Stimulated activated naive B cell treated with anti-CD40 and anti-IgM and Interleukin-4, amounts not matched to agents 10 μg/mL and 1 μg/mL and 100 μg/mL, for 72 hours (primary cell): ENCODE data around the gene VEGFD.

Source experiments
- ATAC-seq, 2 donors: fragments of 150-1000 bp; cut with Tn5 transposase; replicated peaks; 2 replicates each; pipeline ENCODE4 v1.10.0; 2021; ENCODE audit warnings: moderate library complexity in 1 of 2
- DNase-seq: peaks from one replicate; pipeline ENCODE4 v3.0.0; 2021
- H3K27ac Mint-ChIP-seq: one replicate; pipeline ENCODE4 v1.8.0; 2022; ENCODE audit warnings: mild to moderate bottlenecking, mixed read lengths
- H3K27me3 Mint-ChIP-seq, 2 donors: one replicate each; pipeline ENCODE4 v1.8.0; 2022; ENCODE audit warnings: mixed read lengths in 2 of 2
- H3K36me3 Mint-ChIP-seq, 2 donors: one replicate each; pipeline ENCODE4 v1.8.0; 2022; ENCODE audit warnings: mixed read lengths in 2 of 2, mild to moderate bottlenecking in 1 of 2
- H3K4me1 Mint-ChIP-seq, 2 donors: one replicate each; pipeline ENCODE4 v1.8.0; 2022; ENCODE audit warnings: mixed read lengths in 2 of 2, mild to moderate bottlenecking in 1 of 2
- H3K4me3 Mint-ChIP-seq, 2 donors: one replicate each; pipeline ENCODE4 v1.8.0; 2022; ENCODE audit warnings: mild to moderate bottlenecking in 2 of 2, mixed read lengths in 2 of 2, moderate library complexity in 1 of 2
- H3K9me3 Mint-ChIP-seq, 2 donors: one replicate each; pipeline ENCODE4 v1.8.0; 2022; ENCODE audit warnings: mixed read lengths in 2 of 2, mild to moderate bottlenecking in 1 of 2

The VEGFD gene

GRCh38 chrX:15384304-15384703 lies at the start of gene VEGFD:
Gene VEGFD, minus strand, starts transcription at chrX:15384413. Its CDS starts 467 bp downstream, at chrX:15383946.
- Mint-ChIP-seq H3K4me1 (no peaks in the 10 kb centered on the region), H3K4me3 (no peak within 1 kb of the TSS), H3K36me3 (no peaks in the 10 kb centered on the region), H3K27ac (no peak within 1 kb of the TSS), H3K27me3 (peaks cover 0 to 27% of the 10 kb centered on the region in 2 donors), H3K9me3 (no peaks in the 10 kb centered on the region)
- no peak for DNase-seq
- ATAC-seq: no peak

GRCh38 chrX:15430584-15430983 lies 46.4 kb upstream of the VEGFD start:
- peaks cover 1 to 9% of the 10 kb centered on the region in 2 donors for H3K9me3 Mint-ChIP-seq
- no peaks in the 10 kb centered on the region for H3K4me1 Mint-ChIP-seq
- no peak overlapping the region for H3K4me3 Mint-ChIP-seq
- ATAC-seq: no peak
- H3K27me3 Mint-ChIP-seq: peaks cover 31 to 32% of the 10 kb centered on the region in 2 donors
- no peak overlapping the region for H3K27ac Mint-ChIP-seq
- H3K36me3 Mint-ChIP-seq: no peaks in the 10 kb centered on the region
- no peak for DNase-seq

GRCh38 chrX:15430076-15430475 lies 45.9 kb upstream of the VEGFD start:
- Mint-ChIP-seq H3K27me3 (peaks cover 31 to 32% of the 10 kb centered on the region in 2 donors), H3K9me3 (peaks cover 1 to 9% of the 10 kb centered on the region in 2 donors), H3K4me1 (no peaks in the 10 kb centered on the region), H3K27ac (no peak overlapping the region), H3K36me3 (no peaks in the 10 kb centered on the region), H3K4me3 (no peak overlapping the region)
- ATAC-seq (no peak), DNase-seq (no peak)

- H3K27me3 Mint-ChIP-seq: peaks cover 0 to 12% of the 10 kb centered on the region in 2 donors
- H3K27ac Mint-ChIP-seq: no peak overlapping the region
- peaks cover 0 to 3% of the 10 kb centered on the region in 2 donors for H3K36me3 Mint-ChIP-seq
- DNase-seq: no peak
- ATAC-seq: no peak
- no peaks in the 10 kb centered on the region for H3K4me1 Mint-ChIP-seq
- no peaks in the 10 kb centered on the region for H3K9me3 Mint-ChIP-seq
- H3K4me3 Mint-ChIP-seq: no peak overlapping the region
Measured at GRCh38 chrX:15425024-15425423, 40.8 kb upstream of the VEGFD start.

GRCh38 chrX:15418707-15419181 lies 34.5 kb upstream of the VEGFD start:
- Mint-ChIP-seq H3K27me3 (peaks cover 0 to 11% of the 10 kb centered on the region in 2 donors), H3K9me3 (peaks cover 0 to 3% of the 10 kb centered on the region in 2 donors), H3K4me3 (no peak overlapping the region), H3K36me3 (peaks cover 0 to 3% of the 10 kb centered on the region in 2 donors), H3K27ac (no peak overlapping the region), H3K4me1 (no peaks in the 10 kb centered on the region)
- DNase-seq: no peak
- no peak for ATAC-seq

GRCh38 chrX:15418041-15418706 lies 34.0 kb upstream of the VEGFD start:
- no peak for ATAC-seq
- no peak for DNase-seq
- Mint-ChIP-seq H3K27ac (no peak overlapping the region), H3K27me3 (peaks cover 0 to 13% of the 10 kb centered on the region in 2 donors), H3K9me3 (peaks cover 0 to 3% of the 10 kb centered on the region in 2 donors), H3K36me3 (no peaks in the 10 kb centered on the region), H3K4me1 (no peaks in the 10 kb centered on the region), H3K4me3 (no peak overlapping the region)

GRCh38 chrX:15416133-15416993 lies 32.1 kb upstream of the VEGFD start:
- no peak for DNase-seq
- Mint-ChIP-seq H3K27ac (no peak overlapping the region), H3K27me3 (peaks cover 6 to 18% of the 10 kb centered on the region in 2 donors), H3K9me3 (peaks cover 0 to 3% of the 10 kb centered on the region in 2 donors), H3K4me1 (no peaks in the 10 kb centered on the region), H3K36me3 (no peaks in the 10 kb centered on the region), H3K4me3 (no peak overlapping the region)
- no peak for ATAC-seq

- ATAC-seq (no peak), DNase-seq (no peak)
- Mint-ChIP-seq H3K4me3 (no peak overlapping the region), H3K27me3 (peaks cover 6 to 25% of the 10 kb centered on the region in 2 donors), H3K36me3 (peaks cover 0 to 2% of the 10 kb centered on the region in 2 donors), H3K4me1 (no peaks in the 10 kb centered on the region), H3K27ac (no peak overlapping the region), H3K9me3 (peaks cover 0 to 3% of the 10 kb centered on the region in 2 donors)
Measured at GRCh38 chrX:15413101-15413500, 28.9 kb upstream of the VEGFD start.

- peaks cover 6 to 25% of the 10 kb centered on the region in 2 donors for H3K27me3 Mint-ChIP-seq
- DNase-seq: no peak
- no peak for ATAC-seq
- no peaks in the 10 kb centered on the region for H3K9me3 Mint-ChIP-seq
- H3K4me1 Mint-ChIP-seq: no peaks in the 10 kb centered on the region
- H3K4me3 Mint-ChIP-seq: no peak overlapping the region
- no peak overlapping the region for H3K27ac Mint-ChIP-seq
- peaks cover 0 to 2% of the 10 kb centered on the region in 2 donors for H3K36me3 Mint-ChIP-seq
Measured at GRCh38 chrX:15410947-15411346, 26.7 kb upstream of the VEGFD start.

- no peak overlapping the region for H3K4me3 Mint-ChIP-seq
- no peaks in the 10 kb centered on the region for H3K4me1 Mint-ChIP-seq
- ATAC-seq: no peak
Measured at GRCh38 chrX:15410430-15410829, 26.2 kb upstream of the VEGFD start.

GRCh38 chrX:15405846-15406245 lies 21.6 kb upstream of the VEGFD start:
- no peak for DNase-seq
- no peak overlapping the region for H3K4me3 Mint-ChIP-seq
- no peaks in the 10 kb centered on the region for H3K9me3 Mint-ChIP-seq
- ATAC-seq: no peak
- H3K27ac Mint-ChIP-seq: no peak overlapping the region
- peaks cover 0 to 15% of the 10 kb centered on the region in 2 donors for H3K27me3 Mint-ChIP-seq
- no peaks in the 10 kb centered on the region for H3K4me1 Mint-ChIP-seq
- peaks cover 0 to 2% of the 10 kb centered on the region in 2 donors for H3K36me3 Mint-ChIP-seq

More at GRCh38 chrX:15410430-15410829, 26.2 kb upstream of the VEGFD start:
- Mint-ChIP-seq H3K36me3 (peaks cover 0 to 2% of the 10 kb centered on the region in 2 donors), H3K27ac (no peak overlapping the region), H3K27me3 (peaks cover 6 to 25% of the 10 kb centered on the region in 2 donors), H3K9me3 (no peaks in the 10 kb centered on the region)
- DNase-seq: no peak

GRCh38 chrX:15404401-15405096 lies 20.3 kb upstream of the VEGFD start:
- Mint-ChIP-seq H3K4me1 (no peaks in the 10 kb centered on the region), H3K27ac (no peak overlapping the region), H3K36me3 (peaks cover 0 to 2% of the 10 kb centered on the region in 2 donors), H3K9me3 (no peaks in the 10 kb centered on the region), H3K4me3 (no peak overlapping the region), H3K27me3 (peaks cover 0 to 13% of the 10 kb centered on the region in 2 donors)
- ATAC-seq: no peak
- no peak for DNase-seq

- Mint-ChIP-seq H3K36me3 (peaks cover 0 to under 1% of the 10 kb centered on the region in 2 donors), H3K9me3 (no peaks in the 10 kb centered on the region), H3K4me1 (no peaks in the 10 kb centered on the region), H3K27ac (no peak overlapping the region), H3K4me3 (no peak overlapping the region), H3K27me3 (peaks cover 0 to 18% of the 10 kb centered on the region in 2 donors)
- no peak for ATAC-seq
- no peak for DNase-seq
Measured at GRCh38 chrX:15401378-15401777, 17.2 kb upstream of the VEGFD start.

- Mint-ChIP-seq H3K27me3 (peaks cover 0 to 18% of the 10 kb centered on the region in 2 donors), H3K36me3 (peaks cover 0 to 3% of the 10 kb centered on the region in 2 donors), H3K27ac (no peak overlapping the region), H3K4me1 (no peaks in the 10 kb centered on the region), H3K9me3 (no peaks in the 10 kb centered on the region), H3K4me3 (no peak overlapping the region)
- no peak for ATAC-seq
- DNase-seq: no peak
Measured at GRCh38 chrX:15399962-15400391, 15.8 kb upstream of the VEGFD start.
